ENCODE results near the gene XAGE3.
"Not testable (repeated sequence)": the region's sequence is repeated elsewhere in the genome, so short reads cannot be mapped to it uniquely, and the experiment has no call there.

XAGE3 gene

GRCh38 chrX:52852110-52852860 lies 15.6 kb downstream of the XAGE3 start:
- no peak for DNase-seq (ENCODE audit: insufficient read length, low spot score)

GRCh38 chrX:52843619-52844018 lies 24.3 kb downstream of the XAGE3 start:
- FAIRE-seq, result peak; percentile 53
- not testable (repeated sequence) for DNase-seq (ENCODE audit: insufficient read length, low spot score)

More at GRCh38 chrX:52852110-52852860, 15.6 kb downstream of the XAGE3 start:
- no peak for FAIRE-seq

GRCh38 chrX:52839137-52839536 lies 28.7 kb downstream of the XAGE3 start:
- DNase-seq (ENCODE audit: insufficient read length, low spot score) (no peak), FAIRE-seq (peak; percentile 87)

GRCh38 chrX:52830551-52830950 lies 37.3 kb downstream of the XAGE3 start:
- FAIRE-seq (no peak), DNase-seq (ENCODE audit: insufficient read length, low spot score) (no peak)

GRCh38 chrX:52824608-52825007 lies 43.3 kb downstream of the XAGE3 start:
- DNase-seq (ENCODE audit: insufficient read length, low spot score), result no peak
- no peak for FAIRE-seq

- DNase-seq (ENCODE audit: insufficient read length, low spot score) (no peak), FAIRE-seq (no peak)
Observed at GRCh38 chrX:52821079-52821760, 46.7 kb downstream of the XAGE3 start.

GRCh38 chrX:52819788-52820187 lies 48.1 kb downstream of the XAGE3 start:
- FAIRE-seq (peak; percentile 70), DNase-seq (ENCODE audit: insufficient read length, low spot score) (no peak)
